Left renal pelvis (tissue), 4 donors: ENCODE results near the gene LAD1. TPM values are rescaled to one million over a fixed set of nuclear protein-coding genes. Genes with fewer than 3 reads are reported as not detected.

Source experiments
- DNase-seq, 4 donors: peaks; one replicate each; pipeline ENCODE4 v3.0.0-alpha.2; 2013; ENCODE audit warnings: low read depth in 4 of 4, low spot score in 3 of 4
- polyA plus RNA-seq, 4 donors: library from polyadenylated mRNA; unstranded; fragments of 120-200 nt; gene quantifications; one replicate each; pipeline ENCODE4 v1.2.1, GENCODE V29; 2013; ENCODE audit not compliant: insufficient read length in 4 of 4

LAD1 gene
- polyA plus RNA-seq, 4 donors = 0.60 to 38.6 (median 29.7) TPM

- no peak for DNase-seq
Observed at GRCh38 chr1:201395936-201396335, 3.2 kb downstream of the LAD1 start.

- DNase-seq = no peak
Observed at GRCh38 chr1:201394591-201394990, 4.5 kb downstream of the LAD1 start.

- DNase-seq = no peak
Observed at GRCh38 chr1:201393076-201393475, 6.0 kb downstream of the LAD1 start.

- no peak for DNase-seq
Observed at GRCh38 chr1:201391651-201392511, 7.2 kb downstream of the LAD1 start.

DNA sequence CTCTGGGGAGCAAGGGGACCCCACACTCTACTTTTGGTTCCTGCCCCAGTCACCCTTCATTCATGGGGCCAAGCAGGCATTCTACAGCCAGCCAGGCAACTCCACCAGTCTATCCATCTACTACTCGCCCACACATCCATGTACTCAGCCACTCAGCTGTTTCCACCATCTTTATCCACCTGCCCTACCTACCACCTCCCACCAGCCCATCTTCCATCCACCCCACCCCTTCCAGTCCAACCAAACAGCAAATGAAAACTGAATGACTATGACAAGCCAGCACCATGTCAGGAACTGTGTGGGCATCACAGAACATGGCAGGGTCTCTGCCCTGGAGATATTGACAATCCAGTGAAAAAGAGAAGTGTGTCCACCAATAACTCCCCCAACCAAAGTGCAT is 7.9 kb downstream of the LAD1 start:
- no peak for DNase-seq

- DNase-seq = no peak
Observed at GRCh38 chr1:201389051-201389450, 10.1 kb downstream of the LAD1 start.

DNA sequence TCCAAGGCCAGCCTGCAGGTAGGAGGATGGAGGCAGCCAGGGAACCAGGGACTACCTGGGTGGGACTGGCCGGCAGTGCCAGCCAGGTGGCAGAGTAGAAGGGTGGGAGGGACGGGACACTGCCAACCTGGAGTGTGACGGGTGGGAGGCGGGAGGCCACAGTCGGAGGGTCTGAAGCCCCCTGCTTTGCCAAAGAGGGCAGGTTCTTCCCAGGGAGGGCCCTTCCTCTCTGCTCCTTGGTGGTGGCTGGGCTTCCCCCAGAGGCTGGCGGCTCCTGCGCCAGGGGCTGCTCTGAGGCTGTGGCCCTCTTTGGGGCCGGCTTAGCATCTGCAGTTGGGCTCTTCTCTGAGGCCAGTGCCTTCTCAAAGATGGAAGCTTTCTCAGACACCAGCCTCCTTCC is 12.9 kb downstream of the LAD1 start:
- DNase-seq = no peak

DNA sequence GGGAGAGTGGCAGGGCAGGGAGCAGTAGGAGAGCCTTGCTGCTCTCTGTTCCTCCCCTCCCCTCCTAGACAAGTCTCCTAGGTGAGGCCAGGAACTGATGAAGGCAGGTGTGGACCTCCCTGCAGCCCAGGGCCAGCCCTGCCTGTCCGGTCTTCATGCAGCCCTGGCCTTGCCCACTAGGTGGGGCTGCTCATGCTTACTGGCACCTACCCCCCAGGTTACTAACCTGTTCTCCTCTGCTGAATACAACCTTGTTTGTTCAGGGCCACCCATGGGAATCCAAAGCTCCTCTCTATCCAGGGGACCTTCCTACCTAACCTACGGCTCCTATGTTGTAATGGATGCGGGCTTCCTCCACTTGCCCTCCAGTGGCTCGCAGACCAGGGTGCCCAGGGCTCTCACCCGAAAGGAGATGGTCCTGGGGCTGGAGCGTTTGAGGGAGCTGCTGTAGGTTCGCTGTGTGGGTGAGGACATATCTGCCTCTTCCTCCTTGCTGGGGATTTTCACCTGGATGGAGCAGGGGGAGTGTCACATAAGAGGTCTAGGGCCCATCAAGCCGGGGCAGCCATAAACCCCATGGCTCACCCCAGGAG is 13.7 kb downstream of the LAD1 start:
- DNase-seq = no peak

- DNase-seq = no peak
Observed at GRCh38 chr1:201384406-201384782, 14.7 kb downstream of the LAD1 start.

- DNase-seq = no peak
Observed at GRCh38 chr1:201383647-201384405, 15.3 kb downstream of the LAD1 start.

GRCh38 chr1:201381130-201381529 is 18.0 kb downstream of the LAD1 start:
- no peak for DNase-seq

DNA sequence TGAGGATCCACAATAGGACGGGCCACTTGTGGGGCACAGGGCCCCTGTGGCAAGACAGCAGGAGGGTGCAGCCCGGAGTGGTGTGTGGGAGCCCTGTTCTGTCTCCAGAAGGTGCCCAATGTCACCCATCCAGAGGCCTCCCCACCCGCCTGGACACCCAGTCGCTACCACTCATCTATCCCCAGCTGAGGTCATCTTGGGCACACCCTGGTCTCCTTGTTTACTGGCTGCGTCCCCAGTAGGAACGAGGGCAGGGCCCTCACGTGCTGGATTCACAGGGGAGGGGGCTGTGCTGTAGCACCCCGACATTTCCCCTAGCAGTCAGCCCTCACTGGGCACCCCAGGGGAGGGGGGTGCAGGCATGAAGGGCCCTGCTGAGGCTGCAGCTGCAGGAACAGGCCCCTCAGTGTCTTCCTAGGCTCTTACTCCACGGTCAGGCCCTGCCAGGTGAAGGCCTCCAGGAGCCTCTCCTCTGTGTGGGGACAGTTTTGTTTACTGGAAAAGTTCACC is 19.3 kb downstream of the LAD1 start:
- DNase-seq = no peak

DNA sequence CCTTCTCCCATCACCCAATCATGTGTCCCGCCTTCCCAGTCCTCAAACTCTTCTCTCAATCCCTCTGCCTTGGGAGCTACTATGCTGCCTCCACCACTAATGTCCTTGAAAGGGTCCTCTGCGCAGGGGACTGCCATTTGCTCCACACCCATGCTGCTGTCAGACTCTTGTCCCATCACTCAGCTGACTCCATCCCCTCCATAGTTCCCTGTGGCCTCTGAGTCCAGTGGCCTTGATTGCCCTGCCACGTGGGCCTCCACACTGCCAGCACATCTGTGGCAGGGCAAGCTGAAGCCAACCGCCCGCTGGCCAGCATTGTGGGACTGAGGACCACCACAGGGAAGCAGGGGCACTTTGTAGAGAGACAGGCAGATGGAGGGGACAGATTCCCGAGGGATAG is 20.3 kb downstream of the LAD1 start:
- no peak for DNase-seq

GRCh38 chr1:201377611-201378092 is 21.5 kb downstream of the LAD1 start, which contains the start of gene TNNT2:
Gene TNNT2, minus strand, starts transcription at chr1:201377680. Its CDS starts 4,426 bp downstream, at chr1:201373254.
- DNase-seq = no peak

DNA sequence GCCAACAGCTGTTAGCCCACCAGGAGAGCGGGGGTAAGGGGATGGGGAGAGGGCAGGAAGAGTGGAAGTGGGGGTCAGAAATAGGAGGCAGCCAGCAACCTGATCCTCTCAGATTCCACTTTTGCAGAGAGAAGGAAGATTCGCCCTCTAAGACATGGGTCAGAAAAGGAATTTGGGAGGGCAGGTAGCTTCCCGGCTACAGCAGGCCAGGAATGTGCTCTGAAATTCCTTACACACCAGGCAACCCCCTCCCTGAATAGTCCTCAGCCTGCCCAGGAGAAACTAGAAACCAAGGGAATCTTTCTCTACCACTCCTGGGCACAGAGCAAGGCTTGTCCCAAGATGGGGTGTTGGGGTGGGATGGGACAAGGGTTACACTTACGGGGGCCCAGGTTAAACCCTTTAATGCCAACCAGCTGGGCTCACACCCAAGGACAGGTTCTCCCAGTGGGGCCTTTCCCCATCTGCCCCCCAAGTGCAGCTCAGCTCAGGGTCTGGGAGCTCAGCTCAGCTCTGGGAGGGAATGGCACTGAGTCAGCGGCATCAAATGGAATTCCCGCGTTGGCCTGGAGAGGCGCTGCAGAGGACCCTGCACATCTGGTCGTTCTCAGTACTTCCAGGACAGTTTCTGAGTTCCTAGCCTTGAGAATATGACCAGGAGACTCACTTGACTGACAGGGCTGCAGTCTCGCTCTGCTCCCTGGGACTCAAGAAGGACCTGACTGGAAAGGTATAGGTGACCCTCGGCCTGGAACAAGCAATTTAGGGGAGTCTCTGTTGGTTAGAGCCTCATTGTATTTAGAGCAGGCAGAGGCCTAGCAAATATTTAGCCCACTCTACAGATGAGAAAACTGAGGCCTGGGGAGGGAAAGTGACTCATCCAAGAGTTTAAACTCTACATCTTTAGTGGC is 22.4 kb downstream of the LAD1 start:
- peak in 1 of 4 donors; percentile 70 for DNase-seq

DNA sequence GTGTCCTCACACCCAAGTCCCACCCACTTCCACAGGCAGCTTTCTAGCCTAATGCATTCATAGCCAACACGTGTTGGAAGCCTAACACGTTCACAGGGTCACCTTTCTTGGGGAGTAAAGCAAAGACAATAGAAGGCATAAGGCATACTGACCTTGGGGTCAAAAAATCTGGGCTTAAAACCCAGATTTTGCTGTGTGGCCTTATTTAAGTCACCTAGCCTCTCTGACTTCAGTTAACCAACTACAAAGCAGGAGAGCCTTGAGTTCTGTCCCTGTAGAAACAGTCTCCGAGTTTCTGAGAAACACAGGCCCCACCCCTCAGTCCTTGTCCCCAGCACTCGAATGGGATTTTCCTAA is 23.0 kb downstream of the LAD1 start:
- no peak for DNase-seq

DNA sequence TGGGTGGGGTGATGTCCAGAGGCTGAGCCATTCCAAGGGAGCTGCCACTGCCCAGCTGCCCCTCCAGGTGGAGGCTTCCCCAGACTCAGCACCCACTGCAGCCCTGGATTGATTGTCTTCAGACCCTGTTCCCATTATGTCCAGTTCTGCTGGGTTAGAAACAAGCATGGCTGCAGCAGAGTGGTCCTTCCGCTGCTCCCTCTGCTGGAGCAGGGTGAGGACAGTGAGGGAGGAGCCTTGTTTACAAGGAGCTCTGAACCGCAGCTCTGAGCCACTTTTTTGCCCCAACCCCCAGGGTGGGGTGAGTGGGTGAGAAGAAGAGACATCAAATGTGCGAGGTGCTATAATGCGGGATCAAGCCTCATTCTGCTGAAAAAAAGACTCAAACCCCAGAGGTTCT is 24.0 kb downstream of the LAD1 start:
- no peak for DNase-seq

DNA sequence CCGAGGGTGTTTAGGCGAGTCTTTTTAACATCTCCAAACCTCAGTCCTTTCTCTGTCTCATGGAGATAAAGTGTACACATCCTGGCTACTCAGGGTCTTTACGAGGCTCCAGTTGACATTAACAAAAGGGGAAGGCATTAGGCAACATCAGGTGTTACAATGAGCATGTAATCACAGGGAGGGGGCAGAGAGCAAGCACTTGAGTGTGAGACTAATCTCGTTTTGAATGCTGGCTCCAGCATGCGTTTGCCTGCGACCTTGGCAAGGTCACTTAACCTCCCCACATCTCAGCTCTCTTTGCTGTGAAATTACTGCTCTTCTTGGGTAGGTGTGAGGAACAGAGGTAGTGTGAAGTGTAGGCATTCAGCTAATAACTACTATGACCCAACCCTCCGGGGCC is 24.8 kb downstream of the LAD1 start:
- DNase-seq = no peak

DNA sequence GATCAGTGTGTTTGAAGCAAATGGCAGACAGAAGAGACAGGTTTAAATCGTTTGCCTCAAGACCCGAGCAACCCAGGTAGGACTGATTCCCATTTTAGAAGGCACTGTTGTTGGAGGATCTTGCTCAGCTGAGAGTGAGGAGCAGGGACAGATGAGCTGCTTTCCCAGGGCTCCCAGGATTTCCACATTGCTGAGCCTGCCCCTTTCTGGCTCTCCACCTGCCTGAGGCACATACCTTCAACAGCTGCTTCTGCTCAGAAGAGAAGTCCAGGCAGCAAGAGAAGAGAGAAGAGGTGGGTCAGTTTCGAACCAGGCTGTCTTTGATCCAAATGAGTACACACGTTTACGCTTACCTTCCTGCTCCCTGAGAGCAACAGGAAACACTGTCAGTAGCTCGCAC is 27.3 kb downstream of the LAD1 start:
- no peak for DNase-seq

DNA sequence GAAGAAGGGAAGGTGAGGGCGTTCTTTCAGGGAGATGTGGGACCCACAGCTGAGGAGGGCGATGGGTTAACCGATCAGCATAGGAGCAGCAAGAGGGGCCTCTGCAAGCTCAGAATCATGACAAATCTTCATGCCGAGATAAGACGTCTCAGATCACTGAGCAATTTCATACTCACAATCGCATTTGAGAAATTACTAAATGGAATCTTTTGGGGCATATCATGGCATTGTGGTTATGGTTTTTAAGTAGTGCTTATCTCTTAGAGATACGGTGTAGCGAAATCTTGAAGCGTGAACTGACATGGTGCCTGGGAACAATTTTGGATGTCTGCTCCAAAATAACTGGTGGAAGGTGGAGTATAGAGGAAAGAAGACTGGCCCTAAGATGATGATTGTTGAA is 27.8 kb downstream of the LAD1 start:
- no peak for DNase-seq
